Measurements from ENCODE around the gene PDXK.
"Not testable (repeated sequence)": the region's sequence is repeated elsewhere in the genome, so short reads cannot be mapped to it uniquely, and the experiment has no call there.

The PDXK gene

DNA sequence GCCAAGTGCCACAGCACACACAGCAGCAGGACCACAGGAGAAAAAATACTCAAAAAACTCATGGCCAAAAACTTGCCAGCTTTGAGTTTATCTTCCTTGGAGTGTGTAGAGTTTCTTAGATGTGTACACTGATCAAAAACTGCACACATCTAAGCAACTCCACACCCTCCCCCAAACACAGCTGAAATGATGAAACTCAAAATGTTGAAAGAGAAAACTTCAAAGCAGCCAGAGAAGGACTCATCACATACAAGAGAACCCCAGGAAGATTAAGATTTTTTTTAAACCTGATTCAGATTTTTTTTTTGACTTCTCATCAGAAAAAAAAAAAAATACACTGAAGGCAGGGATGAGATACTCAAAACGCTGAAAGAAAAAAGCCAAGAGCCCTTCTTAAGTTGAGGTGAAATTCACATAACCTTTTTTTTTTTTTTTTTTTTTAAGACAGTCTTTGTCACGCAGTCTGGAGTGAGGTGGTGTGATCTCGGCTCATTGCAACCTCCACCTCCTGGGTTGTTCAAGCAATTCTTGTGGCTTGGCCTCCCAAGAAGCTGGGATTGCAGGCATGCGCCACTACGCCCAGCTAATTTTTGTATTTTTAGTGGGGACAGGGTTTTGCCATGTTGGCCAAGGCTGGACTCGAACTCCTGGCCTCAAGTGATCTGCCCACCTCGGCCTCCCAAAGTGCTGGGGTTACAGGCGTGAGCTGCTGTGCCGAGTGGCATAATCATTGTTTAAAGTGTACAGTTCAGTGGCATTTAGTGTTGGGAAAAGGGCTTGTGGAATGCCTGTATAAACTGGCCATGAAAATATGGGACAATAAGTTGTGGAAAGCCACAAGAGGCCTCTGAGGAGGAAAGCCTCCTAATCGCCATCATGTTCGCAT lies 20.9 kb upstream of the PDXK start:
- DNase-seq, result no peak
- POLR2A ChIA-PET, result no interaction called here
- WGBS (ENCODE audit: insufficient coverage), result 88% methylated on average over 7 of the region's 11 CpGs
- Histone ChIP-seq H3K27ac (ENCODE audit: insufficient read depth in 1 of 2, low read depth in 1 of 2, low read length in 2 of 2, poor library complexity in 1 of 2, severe bottlenecking in 2 of 2) (no peak overlapping the region), H3K4me3 (ENCODE audit: control insufficient read depth in 1 of 7, extremely low read depth in 1 of 7, insufficient read depth in 4 of 7, low read depth in 2 of 7, low read length in 6 of 7) (no peak overlapping the region), H3K9me3 (ENCODE audit: control extremely low read depth in 1 of 5, control insufficient read depth in 4 of 5, insufficient read depth in 2 of 5, low read depth in 1 of 5, low read length in 4 of 5) (no peaks in the 10 kb centered on the region), H3K27me3 (replicated peaks in 2 of 5; ENCODE audit: control insufficient read depth in 4 of 5, insufficient read depth in 5 of 5, low read length in 4 of 5) (no peaks in the 10 kb centered on the region), H3K4me1 (ENCODE audit: control extremely low read depth in 1 of 4, control insufficient read depth in 4 of 4, insufficient read depth in 4 of 4, low read length in 3 of 4) (peaks cover 0 to 9% (median 7%) of the 10 kb centered on the region in 4 experiments), H3K36me3 (ENCODE audit: control insufficient read depth in 4 of 4, insufficient read depth in 4 of 4, low read length in 3 of 4) (peaks cover 2 to 32% (median 21%) of the 10 kb centered on the region in 4 experiments)
- CTCF ChIA-PET, result no interaction called here

- POLR2A ChIA-PET; CTCF ChIA-PET; DNase-seq; H3K4me3 ChIP-seq (ENCODE audit: control insufficient read depth in 1 of 7, extremely low read depth in 1 of 7, insufficient read depth in 4 of 7, low read depth in 2 of 7, low read length in 6 of 7); H3K27ac ChIP-seq (ENCODE audit: insufficient read depth in 1 of 2, low read depth in 1 of 2, low read length in 2 of 2, poor library complexity in 1 of 2, severe bottlenecking in 2 of 2); H3K27me3 ChIP-seq (replicated peaks in 2 of 5; ENCODE audit: control insufficient read depth in 4 of 5, insufficient read depth in 5 of 5, low read length in 4 of 5); H3K9me3 ChIP-seq (ENCODE audit: control extremely low read depth in 1 of 5, control insufficient read depth in 4 of 5, insufficient read depth in 2 of 5, low read depth in 1 of 5, low read length in 4 of 5): not testable (repeated sequence)
- Histone ChIP-seq H3K36me3 (ENCODE audit: control insufficient read depth in 4 of 4, insufficient read depth in 4 of 4, low read length in 3 of 4) (peaks cover 2 to 17% (median 11%) of the 10 kb centered on the region in 4 experiments), H3K4me1 (ENCODE audit: control extremely low read depth in 1 of 4, control insufficient read depth in 4 of 4, insufficient read depth in 4 of 4, low read length in 3 of 4) (peaks cover 0 to 15% (median 15%) of the 10 kb centered on the region in 4 experiments)
- WGBS (ENCODE audit: insufficient coverage), result 87% methylated on average over 3 of the region's 5 CpGs
These were observed 19.5 kb upstream of the PDXK start for GRCh38 chr21:43699492-43699777.

GRCh38 chr21:43699933-43700599 lies 18.9 kb upstream of the PDXK start:
- no peak for DNase-seq
- ChIA-PET POLR2A (no interaction called here), CTCF (interaction anchor here (0.9 kb wide), 1 partner anchor 25 kb away, joined by 3 read pairs; no protein-coding TSS in a partner anchor)
- H3K4me1 ChIP-seq (ENCODE audit: control extremely low read depth in 1 of 4, control insufficient read depth in 4 of 4, insufficient read depth in 4 of 4, low read length in 3 of 4), result peaks cover 0 to 15% (median 15%) of the 10 kb centered on the region in 4 experiments
- H3K4me3 ChIP-seq (ENCODE audit: control insufficient read depth in 1 of 7, extremely low read depth in 1 of 7, insufficient read depth in 4 of 7, low read depth in 2 of 7, low read length in 6 of 7), result no peak overlapping the region
- no peaks in the 10 kb centered on the region for H3K27me3 ChIP-seq (replicated peaks in 2 of 5; ENCODE audit: control insufficient read depth in 4 of 5, insufficient read depth in 5 of 5, low read length in 4 of 5)
- 95% methylated on average over 13 of the region's 13 CpGs for WGBS (ENCODE audit: insufficient coverage)
- H3K36me3 ChIP-seq (ENCODE audit: control insufficient read depth in 4 of 4, insufficient read depth in 4 of 4, low read length in 3 of 4), result peaks cover 2 to 12% (median 8%) of the 10 kb centered on the region in 4 experiments
- H3K27ac ChIP-seq (ENCODE audit: insufficient read depth in 1 of 2, low read depth in 1 of 2, low read length in 2 of 2, poor library complexity in 1 of 2, severe bottlenecking in 2 of 2), result no peak overlapping the region
- no peaks in the 10 kb centered on the region for H3K9me3 ChIP-seq (ENCODE audit: control extremely low read depth in 1 of 5, control insufficient read depth in 4 of 5, insufficient read depth in 2 of 5, low read depth in 1 of 5, low read length in 4 of 5)

DNA sequence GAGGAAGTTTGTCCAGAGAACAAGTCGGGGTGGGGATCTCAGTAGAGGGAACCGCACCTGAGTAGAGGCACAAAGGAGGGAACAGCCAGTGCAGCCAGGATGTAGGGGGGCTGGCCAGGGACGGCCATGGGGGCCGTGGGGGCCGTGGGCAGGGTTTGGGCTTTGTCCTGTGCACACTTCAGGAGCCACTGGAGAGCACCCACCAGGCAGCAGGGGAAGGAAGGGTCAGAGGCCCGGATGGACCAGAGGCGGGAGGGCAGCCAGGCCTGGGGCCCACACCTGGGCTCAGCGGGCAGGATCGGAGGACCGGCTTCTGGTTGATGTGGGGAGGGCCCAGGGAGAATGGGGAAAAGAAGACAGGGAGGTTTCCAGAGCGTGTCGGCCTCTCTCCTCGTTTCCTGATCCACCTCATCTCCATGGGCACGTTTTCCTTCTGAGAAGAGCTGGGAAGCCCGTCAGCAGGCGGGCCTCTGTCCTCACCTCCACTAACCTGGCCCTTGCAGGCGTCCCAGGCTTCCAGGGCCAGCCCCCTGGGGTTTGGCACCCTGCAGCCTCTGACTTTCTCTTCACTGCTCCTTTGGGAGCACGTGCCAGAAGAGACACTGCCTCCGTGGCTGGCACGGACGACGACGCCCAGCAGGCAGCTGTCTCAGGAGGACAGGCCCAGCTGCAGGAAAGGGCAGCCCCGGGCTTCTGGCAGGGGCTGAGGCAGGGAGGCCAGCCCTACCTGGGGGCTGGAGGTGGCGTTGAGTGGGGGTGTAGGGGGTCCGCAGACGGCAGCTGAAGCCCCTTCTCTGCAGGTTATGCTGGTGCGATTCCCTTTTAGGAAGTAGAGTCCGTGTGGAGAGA lies 16.8 kb upstream of the PDXK start:
- no peak for DNase-seq
- ChIA-PET POLR2A (no interaction called here), CTCF (interaction anchor here (2.9 kb wide), 1 partner anchor 11 kb away, joined by 9 read pairs; no protein-coding TSS in a partner anchor)
- peak overlapping the region in 3 of 7 experiments; percentile 50 to 62 (median 50) for H3K4me3 ChIP-seq (ENCODE audit: control insufficient read depth in 1 of 7, extremely low read depth in 1 of 7, insufficient read depth in 4 of 7, low read depth in 2 of 7, low read length in 6 of 7)
- no peak overlapping the region for H3K27ac ChIP-seq (ENCODE audit: insufficient read depth in 1 of 2, low read depth in 1 of 2, low read length in 2 of 2, poor library complexity in 1 of 2, severe bottlenecking in 2 of 2)
- WGBS (ENCODE audit: insufficient coverage), result 78% methylated on average over 23 of the region's 29 CpGs
- H3K27me3 ChIP-seq (replicated peaks in 2 of 5; ENCODE audit: control insufficient read depth in 4 of 5, insufficient read depth in 5 of 5, low read length in 4 of 5), result no peaks in the 10 kb centered on the region
- no peaks in the 10 kb centered on the region for H3K9me3 ChIP-seq (ENCODE audit: control extremely low read depth in 1 of 5, control insufficient read depth in 4 of 5, insufficient read depth in 2 of 5, low read depth in 1 of 5, low read length in 4 of 5)
- no peaks in the 10 kb centered on the region for H3K36me3 ChIP-seq (ENCODE audit: control insufficient read depth in 4 of 4, insufficient read depth in 4 of 4, low read length in 3 of 4)
- H3K4me1 ChIP-seq (ENCODE audit: control extremely low read depth in 1 of 4, control insufficient read depth in 4 of 4, insufficient read depth in 4 of 4, low read length in 3 of 4), result peaks cover 0 to 15% (median 15%) of the 10 kb centered on the region in 4 experiments

- Histone ChIP-seq H3K9me3 (ENCODE audit: control extremely low read depth in 1 of 5, control insufficient read depth in 4 of 5, insufficient read depth in 2 of 5, low read depth in 1 of 5, low read length in 4 of 5) (no peaks in the 10 kb centered on the region), H3K36me3 (ENCODE audit: control insufficient read depth in 4 of 4, insufficient read depth in 4 of 4, low read length in 3 of 4) (no peaks in the 10 kb centered on the region), H3K4me3 (ENCODE audit: control insufficient read depth in 1 of 7, extremely low read depth in 1 of 7, insufficient read depth in 4 of 7, low read depth in 2 of 7, low read length in 6 of 7) (peak overlapping the region in 3 of 7 experiments; percentile 50 to 62 (median 50)), H3K27ac (ENCODE audit: insufficient read depth in 1 of 2, low read depth in 1 of 2, low read length in 2 of 2, poor library complexity in 1 of 2, severe bottlenecking in 2 of 2) (no peak overlapping the region), H3K4me1 (ENCODE audit: control extremely low read depth in 1 of 4, control insufficient read depth in 4 of 4, insufficient read depth in 4 of 4, low read length in 3 of 4) (peaks cover 0 to 15% (median 15%) of the 10 kb centered on the region in 4 experiments), H3K27me3 (replicated peaks in 2 of 5; ENCODE audit: control insufficient read depth in 4 of 5, insufficient read depth in 5 of 5, low read length in 4 of 5) (no peaks in the 10 kb centered on the region)
- 25% methylated on average over 10 of the region's 12 CpGs for WGBS (ENCODE audit: insufficient coverage)
- CTCF ChIA-PET, result interaction anchor here (2.9 kb wide), 1 partner anchor 11 kb away, joined by 9 read pairs; no protein-coding TSS in a partner anchor
- peak in 1 of 3 donors; percentile 24 for DNase-seq
- POLR2A ChIA-PET, result no interaction called here
These were observed 16.2 kb upstream of the PDXK start for GRCh38 chr21:43702785-43703034.

DNA sequence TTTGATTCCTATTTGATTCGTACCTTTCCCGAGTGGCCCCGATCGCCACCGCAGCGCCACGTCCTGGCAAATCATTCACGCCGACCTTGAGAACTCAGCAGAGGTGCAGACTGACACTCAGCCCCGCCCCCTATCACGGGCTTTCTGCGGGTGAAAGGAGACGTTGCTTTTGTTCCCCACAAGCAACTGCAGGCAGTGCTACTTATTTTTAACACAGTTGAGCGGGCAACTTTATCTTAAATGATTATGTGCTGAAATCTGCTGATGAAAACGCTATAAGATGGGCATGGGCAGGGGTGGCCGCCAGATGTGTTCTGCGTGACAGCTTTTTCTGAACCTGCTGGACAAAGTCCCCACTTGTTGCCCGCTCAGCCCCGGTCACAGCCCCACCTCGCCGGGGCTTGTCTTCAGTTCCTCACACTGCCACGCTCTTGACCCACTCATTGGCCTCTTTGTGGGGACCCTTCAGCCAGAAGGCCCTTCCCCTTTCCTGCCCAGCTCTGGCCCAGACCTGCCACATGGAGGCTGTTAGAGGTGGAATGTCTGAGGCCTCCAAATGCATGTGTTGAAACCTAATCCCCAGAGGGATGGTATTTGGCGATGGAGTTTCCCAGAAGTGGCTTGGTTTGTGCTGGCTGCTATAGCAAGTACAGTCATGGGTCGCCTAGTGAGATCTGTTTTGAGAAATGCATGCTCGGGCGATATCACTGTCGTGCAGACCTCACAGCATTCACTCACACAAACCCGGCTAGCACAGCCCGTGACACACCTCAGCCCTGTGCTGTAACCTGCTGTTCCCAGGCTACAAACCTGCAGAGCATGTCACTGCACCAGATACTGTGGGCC lies 15.7 kb upstream of the PDXK start:
- H3K4me3 ChIP-seq (ENCODE audit: control insufficient read depth in 1 of 7, extremely low read depth in 1 of 7, insufficient read depth in 4 of 7, low read depth in 2 of 7, low read length in 6 of 7), result peak overlapping the region in 3 of 7 experiments; percentile 50 to 62 (median 50)
- no peaks in the 10 kb centered on the region for H3K36me3 ChIP-seq (ENCODE audit: control insufficient read depth in 4 of 4, insufficient read depth in 4 of 4, low read length in 3 of 4)
- H3K27ac ChIP-seq (ENCODE audit: insufficient read depth in 1 of 2, low read depth in 1 of 2, low read length in 2 of 2, poor library complexity in 1 of 2, severe bottlenecking in 2 of 2), result no peak overlapping the region
- peaks cover 0 to 15% (median 15%) of the 10 kb centered on the region in 4 experiments for H3K4me1 ChIP-seq (ENCODE audit: control extremely low read depth in 1 of 4, control insufficient read depth in 4 of 4, insufficient read depth in 4 of 4, low read length in 3 of 4)
- 25% methylated on average over 25 of the region's 29 CpGs for WGBS (ENCODE audit: insufficient coverage)
- ChIA-PET CTCF (interaction anchor here (1.4 to 2.9 kb wide), 3 partner anchors 10 to 15 kb away, joined by 4 to 9 read pairs (median 4); no protein-coding TSS in a partner anchor), POLR2A (no interaction called here)
- no peaks in the 10 kb centered on the region for H3K27me3 ChIP-seq (replicated peaks in 2 of 5; ENCODE audit: control insufficient read depth in 4 of 5, insufficient read depth in 5 of 5, low read length in 4 of 5)
- DNase-seq, result peak; percentile 22 to 77 (median 66)
- no peaks in the 10 kb centered on the region for H3K9me3 ChIP-seq (ENCODE audit: control extremely low read depth in 1 of 5, control insufficient read depth in 4 of 5, insufficient read depth in 2 of 5, low read depth in 1 of 5, low read length in 4 of 5)

Measured in common myeloid progenitor, CD34-positive (primary cell).